Mesendoderm (in vitro differentiated cells): ENCODE data around the gene IGF2.

Experiments used
- DNase-seq: peaks from one replicate; pipeline ENCODE4 v3.0.0; 2013
- H2AK5ac ChIP-seq: 2 replicates; pipeline ENCODE4 v1.6.1; 2013; ENCODE audit warnings: low read length, inconsistent platforms
- H2BK120ac ChIP-seq: 2 replicates; pipeline ENCODE4 v1.6.1; 2013; ENCODE audit warnings: low read depth, mild to moderate bottlenecking, low read length, moderate library complexity, mixed read lengths
- H2BK15ac ChIP-seq: replicated peaks from 2 replicates; pipeline ENCODE4 v1.6.1; 2013; ENCODE audit warnings: low read depth, mild to moderate bottlenecking, moderate library complexity
- H2BK5ac ChIP-seq: 2 replicates; pipeline ENCODE4 v1.6.1; 2013; ENCODE audit warnings: low read length, inconsistent platforms
- H3K18ac ChIP-seq: 2 replicates; pipeline ENCODE4 v1.6.1; 2013; ENCODE audit warnings: mild to moderate bottlenecking, low read length, mixed read lengths
- H3K23ac ChIP-seq: one replicate; pipeline ENCODE4 v1.6.1; 2013; ENCODE audit warnings: low read length
- H3K27ac ChIP-seq: 2 replicates; pipeline ENCODE4 v1.5.1; 2013; ENCODE audit warnings: low read depth, mild to moderate bottlenecking, inconsistent platforms, low read length, moderate library complexity
- H3K27me3 ChIP-seq: 2 replicates; pipeline ENCODE4 v1.6.1; 2013; ENCODE audit warnings: low read length, control low read depth, mild to moderate bottlenecking, inconsistent platforms; ENCODE audit not compliant: insufficient read depth, poor library complexity
- H3K36me3 ChIP-seq: 2 replicates; pipeline ENCODE4 v1.6.1; 2013; ENCODE audit warnings: low read length, inconsistent platforms; ENCODE audit not compliant: control insufficient read depth, insufficient read depth
- H3K4ac ChIP-seq: one replicate; pipeline ENCODE4 v1.6.1; 2013; ENCODE audit warnings: low read depth, mild to moderate bottlenecking, low read length, moderate library complexity
- H3K4me1 ChIP-seq: 2 replicates; pipeline ENCODE4 v1.6.1; 2013; ENCODE audit warnings: low read depth, low read length, inconsistent platforms; ENCODE audit not compliant: control insufficient read depth
- H3K4me2 ChIP-seq: 2 replicates; pipeline ENCODE4 v1.6.1; 2013; ENCODE audit warnings: low read length
- H3K4me3 ChIP-seq: 2 replicates; pipeline ENCODE4 v1.5.1; 2013; ENCODE audit warnings: mild to moderate bottlenecking, low read length
- H3K56ac ChIP-seq: one replicate; pipeline ENCODE4 v1.6.1; 2013; ENCODE audit warnings: low read length
- H3K79me1 ChIP-seq: 2 replicates; pipeline ENCODE4 v1.6.1; 2013; ENCODE audit warnings: low read length, inconsistent platforms
- H3K79me2 ChIP-seq: 2 replicates; pipeline ENCODE4 v1.6.1; 2013; ENCODE audit warnings: mild to moderate bottlenecking, low read length; ENCODE audit not compliant: control insufficient read depth, insufficient read depth
- H3K9ac ChIP-seq: 2 replicates; pipeline ENCODE4 v1.6.1; 2013; ENCODE audit warnings: low read length, inconsistent platforms
- H4K5ac ChIP-seq: one replicate; pipeline ENCODE4 v1.6.1; 2013; ENCODE audit warnings: low read length
- H4K8ac ChIP-seq: one replicate; pipeline ENCODE4 v1.6.1; 2013; ENCODE audit warnings: low read depth, mild to moderate bottlenecking, control low read depth, low read length, moderate library complexity
- WGBS: extraction: QIAGEN DNeasy Blood & Tissue Kit; methylation state at CpG from one replicate; pipeline ENCODE4 v1.1.7; 2013; ENCODE audit warnings: low lambda C conversion rate, missing lambda C conversion rate; ENCODE audit not compliant: insufficient coverage; ENCODE audit errors: extremely low coverage; 5-methylcytosine and 5-hydroxymethylcytosine counted together

Gene IGF2

DNA sequence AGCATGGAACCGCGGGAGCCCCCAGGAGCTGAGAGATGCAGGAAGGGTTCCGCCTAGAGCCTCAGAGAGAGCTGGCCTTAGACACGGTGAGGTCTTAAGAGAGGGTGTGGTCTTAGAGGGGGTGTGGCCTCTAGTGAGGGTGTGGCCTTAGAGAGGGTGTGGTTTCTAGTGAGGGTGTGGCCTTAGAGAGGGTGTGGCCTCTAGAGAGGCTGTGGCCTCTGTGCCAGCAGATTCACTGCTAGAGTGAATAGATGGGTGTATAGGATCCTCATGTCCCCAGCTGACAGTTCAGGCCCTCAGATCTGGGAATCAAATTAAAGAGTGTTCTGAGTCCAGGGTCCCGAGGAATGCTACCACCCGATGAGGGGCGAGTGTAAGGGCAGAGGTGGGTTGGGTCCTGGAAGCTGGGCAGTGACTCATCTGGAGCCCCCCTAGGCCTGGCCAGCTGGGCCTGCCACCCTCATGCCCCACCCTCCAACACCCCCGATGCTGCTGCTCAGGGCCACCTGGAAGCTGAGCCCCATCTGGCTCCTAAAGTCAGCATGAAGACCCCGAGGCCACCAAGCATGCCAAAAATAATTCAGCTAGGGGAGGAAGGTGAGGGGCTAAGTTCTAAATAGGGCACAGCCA, 49.5 kb downstream of the IGF2 start:
- no peak overlapping the region for H3K56ac ChIP-seq
- DNase-seq: peak; percentile 81

DNA sequence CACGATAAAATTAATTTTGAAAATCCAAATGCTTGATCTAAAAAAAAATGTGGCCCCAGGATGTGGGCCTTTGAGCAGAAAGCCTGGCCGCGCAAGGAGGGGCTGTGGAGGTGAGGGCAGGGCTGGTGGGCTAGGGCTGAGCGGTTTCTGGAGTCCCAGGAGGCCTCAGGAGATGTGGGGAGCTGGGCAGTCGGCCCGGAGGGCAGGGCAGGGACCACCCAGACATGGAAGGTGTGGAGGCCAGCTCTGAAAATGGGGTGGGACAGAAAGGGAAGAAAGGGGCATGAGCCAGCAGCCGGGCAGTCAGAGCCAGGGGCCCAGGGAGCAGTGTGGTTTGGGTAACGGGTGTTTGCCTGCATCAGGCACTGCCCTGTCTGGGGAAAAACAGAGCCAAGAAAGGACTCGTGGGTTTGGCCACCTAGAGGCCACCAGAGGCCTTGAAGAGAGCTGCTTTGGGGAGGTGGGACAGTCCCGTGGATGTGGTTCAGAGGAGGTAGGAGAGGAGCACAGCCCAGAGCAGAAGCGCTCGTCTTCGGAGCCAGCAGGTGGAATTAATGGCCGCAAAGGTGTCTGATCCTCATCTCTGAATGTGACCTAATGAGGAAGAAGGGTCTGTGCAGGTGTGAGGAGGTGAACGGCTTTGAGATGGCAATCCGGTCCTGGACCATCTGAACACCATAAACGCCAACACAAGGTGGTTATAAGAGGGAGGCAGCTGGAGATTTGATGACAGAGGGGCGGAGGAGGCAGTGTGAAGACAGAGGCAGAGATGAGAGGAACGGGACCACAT, 50.2 kb downstream of the IGF2 start:
- Histone ChIP-seq H2AK5ac (no peak overlapping the region), H4K5ac (no peak overlapping the region), H3K18ac (no peak overlapping the region), H3K56ac (no peak overlapping the region), H2BK15ac (no peak overlapping the region), H3K4ac (no peak overlapping the region), H3K27ac (no peak overlapping the region), H3K36me3 (no peaks in the 10 kb centered on the region), H3K23ac (no peak overlapping the region), H3K27me3 (no peaks in the 10 kb centered on the region), H2BK5ac (no peak overlapping the region), H2BK120ac (no peak overlapping the region), H3K4me3 (no peak overlapping the region), H3K79me2 (no peaks in the 10 kb centered on the region), H3K4me2 (no peak overlapping the region), H3K79me1 (no peaks in the 10 kb centered on the region), H3K4me1 (no peaks in the 10 kb centered on the region), H4K8ac (no peak overlapping the region), H3K9ac (no peak overlapping the region)
- no CpG with 5 or more reads among the region's 19 CpGs for WGBS
- peak; percentile 53 for DNase-seq

More for the DNA sequence above, 49.5 kb downstream of the IGF2 start:
- no peaks in the 10 kb centered on the region for H3K27me3 ChIP-seq
- H3K18ac ChIP-seq: no peak overlapping the region
- H3K4me2 ChIP-seq: no peak overlapping the region
- H3K9ac ChIP-seq: no peak overlapping the region
- no peak overlapping the region for H3K23ac ChIP-seq
- H3K4ac ChIP-seq: no peak overlapping the region
- H3K79me1 ChIP-seq: no peaks in the 10 kb centered on the region
- H2BK120ac ChIP-seq: no peak overlapping the region
- no peaks in the 10 kb centered on the region for H3K36me3 ChIP-seq
- H3K79me2 ChIP-seq: no peaks in the 10 kb centered on the region
- WGBS: no CpG with 5 or more reads among the region's 9 CpGs
- H3K27ac ChIP-seq: no peak overlapping the region
- H2BK5ac ChIP-seq: no peak overlapping the region
- no peak overlapping the region for H2BK15ac ChIP-seq
- no peak overlapping the region for H4K8ac ChIP-seq
- H4K5ac ChIP-seq: no peak overlapping the region
- H3K4me3 ChIP-seq: no peak overlapping the region
- no peaks in the 10 kb centered on the region for H3K4me1 ChIP-seq
- H2AK5ac ChIP-seq: no peak overlapping the region

DNA sequence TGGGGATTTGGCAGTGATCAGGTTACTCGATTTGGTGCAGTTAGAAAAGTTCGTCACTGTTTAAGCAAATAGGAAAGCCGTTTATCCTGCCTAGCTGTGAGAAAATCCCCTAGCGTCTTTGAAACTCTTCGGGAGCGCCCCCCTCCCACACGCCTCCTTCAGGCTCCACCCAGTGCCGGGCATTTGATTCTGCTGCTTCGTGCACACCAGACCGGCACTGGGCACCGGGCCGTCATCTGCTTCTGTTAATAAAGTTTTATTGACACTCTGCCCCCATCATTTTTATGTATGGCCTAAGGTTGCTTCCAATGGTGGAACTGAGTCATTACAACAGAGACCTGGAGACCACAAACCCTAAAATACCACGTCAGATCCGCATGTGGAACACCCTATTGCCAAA, 50.9 kb downstream of the IGF2 start:
- no peak overlapping the region for H3K4me3 ChIP-seq
- H4K5ac ChIP-seq: no peak overlapping the region
- H3K9ac ChIP-seq: no peak overlapping the region
- H3K27me3 ChIP-seq: no peaks in the 10 kb centered on the region
- no peak overlapping the region for H3K23ac ChIP-seq
- no peak overlapping the region for H2BK120ac ChIP-seq
- no peak overlapping the region for H3K18ac ChIP-seq
- no CpG with 5 or more reads among the region's 14 CpGs for WGBS
- no peaks in the 10 kb centered on the region for H3K79me2 ChIP-seq
- no peaks in the 10 kb centered on the region for H3K79me1 ChIP-seq
- no peak overlapping the region for H3K27ac ChIP-seq
- no peak overlapping the region for H3K56ac ChIP-seq
- H3K4ac ChIP-seq: no peak overlapping the region
- H2AK5ac ChIP-seq: no peak overlapping the region
- H2BK15ac ChIP-seq: no peak overlapping the region
- H3K4me1 ChIP-seq: no peaks in the 10 kb centered on the region
- H4K8ac ChIP-seq: no peak overlapping the region
- no peak overlapping the region for H2BK5ac ChIP-seq
- DNase-seq: no peak
- no peaks in the 10 kb centered on the region for H3K36me3 ChIP-seq
- H3K4me2 ChIP-seq: no peak overlapping the region

DNA sequence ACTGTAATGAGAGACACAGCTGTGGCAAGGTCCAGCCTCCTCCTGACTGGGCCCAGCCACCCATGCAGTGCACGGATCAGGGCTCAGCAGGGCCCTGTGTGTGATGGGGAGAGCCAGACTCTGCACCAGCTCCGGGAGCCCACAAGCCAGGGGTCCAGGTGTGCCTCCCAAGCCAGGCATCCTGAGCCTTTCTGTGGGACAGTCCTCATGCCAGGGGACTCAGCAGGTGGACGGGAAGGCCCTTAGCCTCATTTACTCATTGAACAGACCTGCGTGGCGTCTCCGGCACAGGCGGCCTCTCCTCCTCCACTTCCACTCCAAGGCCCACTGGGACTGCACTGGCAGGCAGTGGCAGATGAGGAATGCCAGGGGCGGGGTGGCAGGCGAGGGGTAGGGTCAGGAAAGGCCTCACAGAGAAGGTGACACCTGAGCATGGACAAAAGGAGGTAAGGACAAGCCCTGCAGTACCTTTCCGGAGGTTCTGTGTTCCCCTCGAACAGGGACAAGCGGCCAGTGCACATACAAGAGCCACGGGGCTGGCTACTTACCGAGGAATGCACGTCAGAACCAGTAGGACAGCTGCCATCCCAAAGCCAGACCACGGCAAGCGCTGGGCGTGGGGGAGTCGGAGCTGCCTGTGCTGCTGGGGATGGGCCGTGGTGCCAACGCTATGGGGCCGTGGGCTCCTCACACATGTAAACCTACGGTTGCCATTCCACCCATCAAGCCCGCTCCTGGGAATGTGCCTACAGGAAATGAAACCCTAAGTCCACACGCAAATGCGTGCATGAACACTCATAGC, 52.7 kb downstream of the IGF2 start:
- no peak overlapping the region for H3K4me3 ChIP-seq
- no peak overlapping the region for H3K27ac ChIP-seq
- H3K18ac ChIP-seq: no peak overlapping the region
- no peak overlapping the region for H2BK5ac ChIP-seq
- no peaks in the 10 kb centered on the region for H3K79me1 ChIP-seq
- no peaks in the 10 kb centered on the region for H3K27me3 ChIP-seq
- no peaks in the 10 kb centered on the region for H3K36me3 ChIP-seq
- H3K23ac ChIP-seq: no peak overlapping the region
- no peak overlapping the region for H3K56ac ChIP-seq
- no CpG with 5 or more reads among the region's 26 CpGs for WGBS
- DNase-seq: no peak
- no peak overlapping the region for H3K4me2 ChIP-seq
- no peak overlapping the region for H3K9ac ChIP-seq
- no peak overlapping the region for H4K5ac ChIP-seq
- H3K79me2 ChIP-seq: no peaks in the 10 kb centered on the region
- H2AK5ac ChIP-seq: no peak overlapping the region
- H3K4me1 ChIP-seq: no peaks in the 10 kb centered on the region
- no peak overlapping the region for H3K4ac ChIP-seq
- no peak overlapping the region for H4K8ac ChIP-seq
- H2BK15ac ChIP-seq: no peak overlapping the region
- no peak overlapping the region for H2BK120ac ChIP-seq

DNA sequence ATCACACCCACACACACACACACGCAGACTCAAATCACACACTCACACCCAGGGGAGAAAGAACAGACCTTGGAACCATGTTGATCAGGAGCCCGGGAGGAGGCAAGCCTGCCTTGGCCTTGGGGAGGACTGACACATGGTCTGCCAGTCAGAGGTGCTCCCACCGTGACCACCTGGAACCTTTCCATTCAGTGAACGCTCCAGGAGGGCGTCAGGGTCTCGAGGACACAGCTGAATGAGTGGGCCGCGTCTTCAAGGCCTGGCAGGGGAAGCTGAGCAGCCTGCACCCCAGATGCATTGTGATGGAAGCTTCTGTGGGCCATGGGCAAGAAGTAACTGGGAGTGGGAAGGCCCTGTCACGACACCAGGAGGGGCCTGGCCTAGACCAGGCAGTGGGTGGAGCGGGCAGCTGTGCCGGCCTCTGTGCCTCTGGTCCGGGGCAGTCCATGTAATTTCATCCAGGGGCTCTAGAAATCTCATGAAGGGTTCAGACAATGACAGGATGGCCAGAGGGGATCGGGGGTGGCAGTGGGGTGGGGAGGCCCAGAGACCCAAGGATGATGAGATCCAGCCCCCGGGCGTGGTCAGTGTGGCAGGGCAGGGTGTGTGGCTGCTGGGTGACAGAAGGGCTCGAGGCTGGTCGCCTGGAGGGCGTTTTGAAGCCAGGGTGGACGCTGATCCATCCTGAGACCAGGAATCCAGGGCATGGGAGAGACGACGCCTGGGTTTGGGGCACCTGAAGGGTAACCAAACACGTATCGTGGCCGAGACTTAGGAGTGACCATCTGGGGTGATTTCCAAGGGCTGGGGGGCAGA, 53.7 kb downstream of the IGF2 start:
- WGBS: no CpG with 5 or more reads among the region's 24 CpGs

More for the DNA sequence above, 53.7 kb downstream of the IGF2 start:
- Histone ChIP-seq H3K27ac (no peak overlapping the region), H3K4me1 (no peaks in the 10 kb centered on the region), H3K4me3 (no peak overlapping the region), H3K4me2 (no peak overlapping the region), H4K8ac (no peak overlapping the region), H3K79me1 (no peaks in the 10 kb centered on the region), H2BK15ac (no peak overlapping the region), H3K23ac (no peak overlapping the region), H3K9ac (no peak overlapping the region), H2BK120ac (no peak overlapping the region), H2AK5ac (no peak overlapping the region), H3K36me3 (no peaks in the 10 kb centered on the region), H3K4ac (no peak overlapping the region), H3K56ac (no peak overlapping the region), H2BK5ac (no peak overlapping the region), H3K79me2 (no peaks in the 10 kb centered on the region), H4K5ac (no peak overlapping the region), H3K27me3 (no peaks in the 10 kb centered on the region), H3K18ac (no peak overlapping the region)
- DNase-seq: no peak
